ENCODE measurements around the gene RMND5A.

RMND5A gene

DNA sequence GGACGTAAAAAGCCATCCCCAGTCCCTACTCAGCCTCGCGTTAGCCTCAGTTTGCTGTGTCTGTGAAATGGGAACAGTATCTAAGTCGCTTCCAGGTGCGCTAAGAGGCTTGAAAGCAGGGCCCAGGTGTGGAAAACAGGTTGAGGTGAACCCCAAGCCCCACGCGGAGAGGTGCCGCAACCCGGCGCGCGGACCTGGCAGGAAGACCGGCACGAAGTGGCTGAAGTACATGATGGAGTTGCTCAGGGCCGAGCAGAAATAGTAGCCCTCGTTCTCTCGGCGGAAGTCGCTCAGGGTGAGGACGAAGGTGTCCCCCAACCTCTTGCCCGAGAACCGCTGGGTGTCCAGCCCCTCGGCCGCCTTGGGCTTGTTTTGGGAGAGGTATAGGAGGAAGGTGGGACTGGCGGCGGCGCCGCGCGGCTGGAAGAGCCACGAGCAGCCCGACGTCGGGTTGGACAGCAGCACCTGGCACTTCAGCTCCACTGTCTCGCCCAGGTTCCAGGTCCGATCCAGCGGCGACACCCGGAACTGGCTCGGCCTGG is 70.1 kb downstream of the RMND5A start:
- CTCF ChIA-PET: interaction anchor here (2.0 kb wide), 1 partner anchor 22 kb away, joined by 6 read pairs; no protein-coding TSS in a partner anchor

DNA sequence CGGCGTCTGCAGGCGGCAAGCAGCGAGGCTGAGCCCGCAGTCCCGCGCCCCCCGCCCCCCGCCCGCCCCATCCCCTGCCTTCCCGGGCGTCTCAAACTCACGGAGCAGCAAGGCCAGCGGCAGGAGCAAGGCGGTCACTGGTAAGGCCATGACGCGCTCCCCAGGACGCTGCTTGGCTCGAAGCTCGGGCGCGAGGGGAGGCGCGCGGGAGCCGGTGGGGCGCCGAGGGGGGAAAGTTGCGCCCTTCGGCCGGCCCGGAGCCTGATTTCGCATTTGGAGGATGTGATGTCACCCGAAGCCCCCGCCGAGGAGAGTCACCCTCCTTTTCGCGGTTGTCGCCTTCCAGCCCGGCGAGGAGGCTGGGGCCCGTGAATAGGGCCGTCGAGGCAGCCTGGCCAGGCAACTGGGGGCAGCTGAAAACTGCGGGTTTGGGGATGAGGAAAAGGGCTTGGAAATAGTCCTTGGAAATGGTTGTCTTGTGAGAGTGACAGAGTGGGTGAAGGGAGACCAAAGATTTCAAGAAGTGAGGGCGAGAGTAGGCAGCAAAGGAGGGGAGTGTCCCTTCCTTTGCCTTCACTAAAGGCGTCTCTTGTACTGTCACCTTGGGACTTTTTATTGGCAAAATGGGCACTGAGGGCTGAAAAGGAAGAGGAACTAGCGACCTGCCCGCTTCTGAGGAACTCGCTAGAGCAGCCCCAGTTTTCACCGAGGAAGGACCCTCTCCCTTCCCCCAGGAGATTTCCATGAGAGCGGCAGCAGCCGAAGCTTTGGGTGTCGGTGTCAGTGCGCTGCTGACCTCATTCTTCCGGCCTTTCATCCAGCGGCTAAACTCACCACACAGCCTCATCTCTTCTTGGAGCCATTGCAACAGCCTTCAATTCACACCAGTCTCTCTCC is 70.8 kb downstream of the RMND5A start, which contains the start of gene CD8A:
TSS of gene CD8A (minus strand) at position 238 of the 897 bp plus-strand sequence. CDS start at position 150, 88 bp downstream.
- ChIA-PET CTCF (interaction anchor here (1.1 to 2.0 kb wide), 2 partner anchors 18 to 22 kb away, joined by 3 to 6 read pairs; no protein-coding TSS in a partner anchor), POLR2A (no interaction called here)
- peak; percentile 53 for DNase-seq (ENCODE audit: extremely low spot score)
- TF ChIP-seq, protein P1, sequence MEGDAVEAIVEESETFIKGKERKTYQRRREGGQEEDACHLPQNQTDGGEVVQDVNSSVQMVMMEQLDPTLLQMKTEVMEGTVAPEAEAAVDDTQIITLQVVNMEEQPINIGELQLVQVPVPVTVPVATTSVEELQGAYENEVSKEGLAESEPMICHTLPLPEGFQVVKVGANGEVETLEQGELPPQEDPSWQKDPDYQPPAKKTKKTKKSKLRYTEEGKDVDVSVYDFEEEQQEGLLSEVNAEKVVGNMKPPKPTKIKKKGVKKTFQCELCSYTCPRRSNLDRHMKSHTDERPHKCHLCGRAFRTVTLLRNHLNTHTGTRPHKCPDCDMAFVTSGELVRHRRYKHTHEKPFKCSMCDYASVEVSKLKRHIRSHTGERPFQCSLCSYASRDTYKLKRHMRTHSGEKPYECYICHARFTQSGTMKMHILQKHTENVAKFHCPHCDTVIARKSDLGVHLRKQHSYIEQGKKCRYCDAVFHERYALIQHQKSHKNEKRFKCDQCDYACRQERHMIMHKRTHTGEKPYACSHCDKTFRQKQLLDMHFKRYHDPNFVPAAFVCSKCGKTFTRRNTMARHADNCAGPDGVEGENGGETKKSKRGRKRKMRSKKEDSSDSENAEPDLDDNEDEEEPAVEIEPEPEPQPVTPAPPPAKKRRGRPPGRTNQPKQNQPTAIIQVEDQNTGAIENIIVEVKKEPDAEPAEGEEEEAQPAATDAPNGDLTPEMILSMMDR (IDR thresholded peaks at IDR 0.05; ENCODE audit: control extremely low read depth, extremely low read depth, low read depth, missing control alignments): no peak

More for the DNA sequence above, 70.1 kb downstream of the RMND5A start:
- TF ChIP-seq, protein P1 (IDR thresholded peaks at IDR 0.05; ENCODE audit: control extremely low read depth, extremely low read depth, low read depth, missing control alignments): no peak
- DNase-seq (ENCODE audit: extremely low spot score): no peak
- POLR2A ChIA-PET: no interaction called here

DNA sequence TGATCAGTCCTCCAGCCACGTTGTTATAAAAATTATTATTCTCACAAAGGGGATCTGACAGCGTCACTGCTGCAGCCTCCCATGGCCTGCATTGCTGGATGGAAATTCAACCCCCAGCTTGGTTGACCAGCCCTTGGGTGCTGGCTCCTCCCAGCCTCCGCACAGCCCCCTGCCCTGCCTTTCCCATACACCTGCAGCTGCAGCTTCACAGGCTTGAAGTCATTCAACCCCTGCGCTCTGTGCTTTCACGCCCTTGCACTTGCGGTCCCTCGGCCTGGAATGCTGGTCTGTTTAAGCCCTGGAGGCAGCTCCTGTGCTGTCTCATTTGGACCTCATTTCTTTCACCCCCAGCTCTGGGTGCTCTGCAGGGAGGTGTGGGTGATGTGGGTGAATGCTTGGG is 71.5 kb downstream of the RMND5A start:
- DNase-seq (ENCODE audit: extremely low spot score): no peak
- TF ChIP-seq, protein P1 (IDR thresholded peaks at IDR 0.05; ENCODE audit: control extremely low read depth, extremely low read depth, low read depth, missing control alignments): no peak
- CTCF ChIA-PET: interaction anchor here (1.1 to 2.0 kb wide), 2 partner anchors 17 to 23 kb away, joined by 3 to 6 read pairs; no protein-coding TSS in a partner anchor
- POLR2A ChIA-PET: no interaction called here

DNA sequence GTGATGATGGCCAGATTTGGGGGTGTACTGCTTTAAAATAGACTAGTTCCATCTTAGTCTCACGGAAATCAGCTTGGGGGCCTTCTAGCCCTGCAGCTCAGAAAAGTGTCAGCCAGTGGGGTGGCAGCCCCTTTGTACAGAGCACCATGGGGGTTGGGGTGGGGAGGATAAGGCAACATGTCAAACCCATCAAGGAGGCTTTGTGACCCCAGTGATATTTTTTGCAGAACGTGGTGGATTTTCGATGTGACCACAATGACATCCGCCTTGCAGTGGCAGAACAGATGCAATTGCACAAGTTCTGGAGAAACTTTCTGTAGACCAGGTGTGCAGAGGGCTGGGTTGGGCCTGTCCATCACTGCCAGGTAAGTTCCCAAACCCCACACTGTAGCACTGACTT is 73.7 kb downstream of the RMND5A start:
- no peak for DNase-seq (ENCODE audit: extremely low spot score)
- ChIA-PET POLR2A (no interaction called here), CTCF (no interaction called here)
- TF ChIP-seq, protein P1 (IDR thresholded peaks at IDR 0.05; ENCODE audit: control extremely low read depth, extremely low read depth, low read depth, missing control alignments): no peak

DNA sequence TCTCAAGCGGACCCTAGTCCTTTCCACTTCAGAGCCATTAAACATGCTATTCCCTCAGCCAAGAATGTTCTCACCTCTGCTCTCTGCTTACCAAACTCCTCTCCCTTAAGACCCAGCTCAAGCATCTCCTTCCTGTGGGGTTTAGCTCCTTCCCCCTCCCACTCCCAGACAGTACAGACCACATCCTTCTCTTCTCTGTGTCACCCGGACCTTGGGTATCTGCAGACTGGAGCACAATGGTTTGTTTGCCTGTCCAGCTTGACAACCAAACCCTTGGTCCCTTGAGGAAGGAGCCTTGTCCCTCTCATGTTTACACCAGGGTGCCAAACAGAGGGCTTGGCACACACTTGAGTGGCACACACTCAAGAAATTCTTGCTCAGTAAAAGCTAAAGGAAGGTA is 74.8 kb downstream of the RMND5A start:
- CTCF ChIA-PET: interaction anchor here (0.7 to 2.7 kb wide), 3 partner anchors 13 to 364 kb away, joined by 3 to 15 read pairs (median 3); no protein-coding TSS in a partner anchor
- TF ChIP-seq, protein P1 (IDR thresholded peaks at IDR 0.05; ENCODE audit: control extremely low read depth, extremely low read depth, low read depth, missing control alignments): no peak
- no peak for DNase-seq (ENCODE audit: extremely low spot score)
- POLR2A ChIA-PET: no interaction called here

DNA sequence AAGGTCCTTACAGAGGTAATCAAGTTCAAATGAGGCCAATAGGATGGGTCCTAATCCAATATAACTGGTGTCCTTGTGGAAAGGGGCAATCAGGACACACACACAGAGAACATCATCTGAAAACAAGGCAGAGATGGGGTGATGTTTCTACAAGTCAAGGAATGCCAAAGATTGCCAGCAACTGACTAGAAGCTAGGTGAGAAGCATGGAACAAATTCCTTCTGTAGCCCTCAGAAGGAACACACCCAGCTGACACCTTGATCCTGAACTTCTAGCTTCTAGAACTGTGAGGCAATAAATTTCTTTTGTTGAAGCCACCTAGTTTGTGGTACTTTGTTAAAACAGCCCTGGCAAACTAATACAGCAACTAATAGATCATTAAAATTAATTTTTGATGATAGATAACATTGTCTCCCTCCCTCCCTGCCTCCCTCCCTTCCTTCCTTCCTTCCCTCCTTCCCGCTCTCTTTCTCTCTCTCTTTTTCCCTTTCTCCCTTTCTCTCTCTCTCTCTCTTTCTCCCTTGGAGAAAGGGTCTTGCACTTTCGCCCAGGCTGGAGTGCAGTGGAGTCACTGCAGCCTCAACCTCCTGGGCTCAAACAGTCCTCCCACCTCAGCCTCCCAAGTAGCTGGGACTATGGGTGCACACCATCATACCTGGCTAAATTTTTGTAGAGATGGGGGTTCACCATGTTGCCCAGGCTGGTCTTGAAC is 80.9 kb downstream of the RMND5A start:
- no peak for DNase-seq (ENCODE audit: extremely low spot score)
- CTCF ChIA-PET: no interaction called here
- POLR2A ChIA-PET: no interaction called here
- TF ChIP-seq, protein P1 (IDR thresholded peaks at IDR 0.05; ENCODE audit: control extremely low read depth, extremely low read depth, low read depth, missing control alignments): no peak

All from GM10248 (cell line).